HL-60 (cell line): Measurements from ENCODE around the gene SORCS1.

ENCODE experiments used
- DNase-seq, 2 experiments: peaks; one replicate each; pipeline ENCODE4 v3.0.0-alpha.2; 2010 to 2020; ENCODE audit warnings: low read depth in 1 of 2, low spot score in 1 of 2
- H3K27ac ChIP-seq: fragments of 250-450 bp; sonication (Bioruptor Pico); replicated peaks from 2 replicates; pipeline ENCODE4 v1.5.1; 2020; ENCODE audit warnings: mild to moderate bottlenecking, moderate library complexity
- H3K27me3 ChIP-seq: fragments of 250-450 bp; sonication (Bioruptor Pico); 2 replicates; pipeline ENCODE4 v1.5.1; 2021; ENCODE audit warnings: mild to moderate bottlenecking, moderate library complexity; ENCODE audit not compliant: insufficient read depth, poor library complexity, severe bottlenecking
- H3K4me3 ChIP-seq: replicated peaks from 2 replicates; pipeline ENCODE4 v1.5.1; 2011; ENCODE audit warnings: mild to moderate bottlenecking, control low read depth, low read length; ENCODE audit not compliant: insufficient read depth
- GABPA ChIP-seq: IDR thresholded peaks from 2 replicates; pipeline ENCODE4 v1.6.1; 2012; ENCODE audit warnings: low read depth
- POLR2AphosphoS5 ChIP-seq: IDR thresholded peaks from 2 replicates; pipeline ENCODE4 v1.6.1; 2012; ENCODE audit warnings: low read depth
- REST ChIP-seq: IDR thresholded peaks from 2 replicates; pipeline ENCODE4 v1.6.1; 2012; ENCODE audit warnings: low read depth; ENCODE audit not compliant: insufficient replicate concordance
- SPI1 ChIP-seq: IDR thresholded peaks from 2 replicates; pipeline ENCODE4 v1.6.1; 2012; ENCODE audit warnings: low read depth, mild to moderate bottlenecking, borderline replicate concordance
- long read RNA-seq: library from polyadenylated mRNA; unstranded; transcript quantifications from one replicate; pipeline ENCODE4 v2.0.0, GENCODE V29; 2020
- TF ChIP-seq, protein P1 (sequence below): IDR thresholded peaks from one replicate; pipeline ENCODE4 v1.5.1; 2011; ENCODE audit warnings: low read length, control low read depth, inconsistent platforms; ENCODE audit not compliant: insufficient read depth

SORCS1 gene
- long read RNA-seq: 0 reads

- DNase-seq: no peak
- TF ChIP-seq REST (no peak), GABPA (no peak), SPI1 (no peak), POLR2AphosphoS5 (no peak)
- TF ChIP-seq, protein P1, sequence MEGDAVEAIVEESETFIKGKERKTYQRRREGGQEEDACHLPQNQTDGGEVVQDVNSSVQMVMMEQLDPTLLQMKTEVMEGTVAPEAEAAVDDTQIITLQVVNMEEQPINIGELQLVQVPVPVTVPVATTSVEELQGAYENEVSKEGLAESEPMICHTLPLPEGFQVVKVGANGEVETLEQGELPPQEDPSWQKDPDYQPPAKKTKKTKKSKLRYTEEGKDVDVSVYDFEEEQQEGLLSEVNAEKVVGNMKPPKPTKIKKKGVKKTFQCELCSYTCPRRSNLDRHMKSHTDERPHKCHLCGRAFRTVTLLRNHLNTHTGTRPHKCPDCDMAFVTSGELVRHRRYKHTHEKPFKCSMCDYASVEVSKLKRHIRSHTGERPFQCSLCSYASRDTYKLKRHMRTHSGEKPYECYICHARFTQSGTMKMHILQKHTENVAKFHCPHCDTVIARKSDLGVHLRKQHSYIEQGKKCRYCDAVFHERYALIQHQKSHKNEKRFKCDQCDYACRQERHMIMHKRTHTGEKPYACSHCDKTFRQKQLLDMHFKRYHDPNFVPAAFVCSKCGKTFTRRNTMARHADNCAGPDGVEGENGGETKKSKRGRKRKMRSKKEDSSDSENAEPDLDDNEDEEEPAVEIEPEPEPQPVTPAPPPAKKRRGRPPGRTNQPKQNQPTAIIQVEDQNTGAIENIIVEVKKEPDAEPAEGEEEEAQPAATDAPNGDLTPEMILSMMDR: no peak
Measured at GRCh38 chr10:107163881-107164861, at the start of gene SORCS1. Gene SORCS1, minus strand, starts transcription at chr10:107164706.

GRCh38 chr10:107214261-107214660 lies 49.8 kb upstream of the SORCS1 start:
- TF ChIP-seq GABPA (no peak), SPI1 (no peak), REST (no peak), POLR2AphosphoS5 (no peak)
- TF ChIP-seq, protein P1: no peak
- Histone ChIP-seq H3K4me3 (no peak overlapping the region), H3K27ac (no peak overlapping the region), H3K27me3 (no peaks in the 10 kb centered on the region)
- no peak for DNase-seq

More at GRCh38 chr10:107163881-107164861, at the start of gene SORCS1:
- Histone ChIP-seq H3K27me3 (peaks cover 31% of the 10 kb centered on the region), H3K27ac (no peak within 1 kb of the TSS), H3K4me3 (no peak within 1 kb of the TSS)

GRCh38 chr10:107213861-107214260 lies 49.4 kb upstream of the SORCS1 start:
- no peaks in the 10 kb centered on the region for H3K27me3 ChIP-seq
- no peak overlapping the region for H3K27ac ChIP-seq
- TF ChIP-seq GABPA: no peak
- no peak for TF ChIP-seq SPI1
- TF ChIP-seq POLR2AphosphoS5: no peak
- TF ChIP-seq REST: no peak
- TF ChIP-seq, protein P1: no peak
- DNase-seq: no peak
- H3K4me3 ChIP-seq: no peak overlapping the region
